BJ (cell line): Measurements from ENCODE around the gene TTC5. TPM values are rescaled to one million over a fixed set of nuclear protein-coding genes. Genes with fewer than 3 reads are reported as not detected.

Experiments
- CTCF ChIA-PET: fragments of 350-600 bp; formaldehyde crosslinking; extraction: SDS; loops from one replicate; lab custom pipeline; 2021; ENCODE audit warnings: antibody characterized with exemption, inconsistent platforms; lab: Yijun Ruan, JAX
- POLR2A ChIA-PET: fragments of 300-600 bp; sonication (Branson Sonifier 250); formaldehyde crosslinking; extraction: SDS; loops from one replicate; lab custom pipeline; 2021; ENCODE audit warnings: antibody characterized with exemption; lab: Charles Lee
- DNase-seq: peaks from one replicate; pipeline ENCODE4 v3.0.0-alpha.2; 2011; ENCODE audit warnings: low read depth
- H3K27me3 ChIP-seq: 2 replicates; pipeline ENCODE4 v1.6.0; 2011; ENCODE audit warnings: low read length; ENCODE audit not compliant: control insufficient read depth, insufficient read depth
- H3K36me3 ChIP-seq: 2 replicates; pipeline ENCODE4 v1.5.1; 2011; ENCODE audit warnings: low read length; ENCODE audit not compliant: control insufficient read depth, insufficient read depth
- H3K4me3 ChIP-seq: 2 replicates; pipeline ENCODE4 v1.5.1; 2011; ENCODE audit warnings: low read depth, mild to moderate bottlenecking, control low read depth, low read length
- polyA minus RNA-seq: library from RNA; depleted of rRNA, polyadenylated mRNA; stranded (reverse); fragments of >200 nt; gene quantifications from 2 replicates; pipeline ENCODE4 v1.2.3, GENCODE V29; 2011; rRNA and poly(A)+ RNA removed
- polyA plus RNA-seq: library from polyadenylated mRNA; depleted of rRNA; stranded (reverse); fragments of >200 nt; gene quantifications from 2 replicates; pipeline ENCODE4 v1.2.3, GENCODE V29; 2011; rRNA removed
- TF ChIP-seq, protein P1 (sequence below): IDR thresholded peaks from 2 replicates; pipeline ENCODE4 v1.5.1; 2011; ENCODE audit warnings: low read depth, mild to moderate bottlenecking, control low read depth, inconsistent platforms, low read length, moderate library complexity; ENCODE audit not compliant: insufficient read depth

The TTC5 gene, protein sequence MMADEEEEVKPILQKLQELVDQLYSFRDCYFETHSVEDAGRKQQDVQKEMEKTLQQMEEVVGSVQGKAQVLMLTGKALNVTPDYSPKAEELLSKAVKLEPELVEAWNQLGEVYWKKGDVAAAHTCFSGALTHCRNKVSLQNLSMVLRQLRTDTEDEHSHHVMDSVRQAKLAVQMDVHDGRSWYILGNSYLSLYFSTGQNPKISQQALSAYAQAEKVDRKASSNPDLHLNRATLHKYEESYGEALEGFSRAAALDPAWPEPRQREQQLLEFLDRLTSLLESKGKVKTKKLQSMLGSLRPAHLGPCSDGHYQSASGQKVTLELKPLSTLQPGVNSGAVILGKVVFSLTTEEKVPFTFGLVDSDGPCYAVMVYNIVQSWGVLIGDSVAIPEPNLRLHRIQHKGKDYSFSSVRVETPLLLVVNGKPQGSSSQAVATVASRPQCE
- polyA plus RNA-seq (11.4 and 13.7 TPM in 2 replicates), polyA minus RNA-seq (11.7 and 12.2 TPM in 2 replicates)

DNA sequence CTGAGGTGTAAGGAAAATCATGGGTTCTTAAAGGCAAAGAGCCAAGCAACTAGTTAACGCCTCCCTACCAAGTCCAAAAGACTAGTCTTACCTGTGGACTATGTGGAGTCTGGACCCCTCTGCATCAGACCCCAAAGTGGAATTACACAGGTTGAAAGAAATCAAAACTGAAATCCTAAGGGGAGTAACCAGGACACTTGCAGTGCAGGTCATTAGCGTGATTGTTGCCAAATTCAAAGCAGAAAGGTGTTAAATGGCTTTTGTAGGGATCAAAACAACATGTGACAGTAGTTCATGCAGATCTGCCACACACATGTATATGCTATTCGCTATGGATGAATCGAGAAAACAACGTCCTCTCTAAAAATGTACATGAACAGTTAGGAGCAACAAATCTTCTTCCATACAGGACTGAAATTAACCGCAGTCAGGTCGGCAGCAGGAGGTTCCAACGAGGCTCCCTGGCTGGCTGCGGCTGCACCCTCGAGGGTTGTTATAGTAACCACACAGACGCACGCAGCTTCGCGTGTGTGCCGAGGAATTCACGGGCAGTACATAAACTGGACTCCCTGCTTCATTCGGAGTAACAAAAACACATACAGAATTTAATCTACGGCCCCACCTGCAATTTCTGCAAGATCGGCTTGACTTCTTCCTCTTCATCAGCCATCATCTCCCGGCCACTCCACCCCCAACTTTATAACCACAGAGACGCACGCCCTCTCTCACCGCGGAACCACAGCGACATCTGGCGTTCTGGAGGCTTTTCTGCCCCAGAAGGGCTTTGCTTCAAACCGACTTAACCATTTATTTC, at the start of gene TTC5:
Gene TTC5, minus strand, starts transcription at position 687 of the 814 bp plus-strand sequence. Its CDS starts 14 bp downstream, at position 673.
- peak within 1 kb of the TSS; percentile 64 for H3K4me3 ChIP-seq
- peaks cover 1% of the 10 kb centered on the region for H3K36me3 ChIP-seq
- ChIA-PET POLR2A (no interaction called here), CTCF (interaction anchor here (1.4 to 1.7 kb wide), 2 partner anchors 13 to 24 kb away, joined by 4 to 8 read pairs; no protein-coding TSS in a partner anchor)
- TF ChIP-seq, protein P1, sequence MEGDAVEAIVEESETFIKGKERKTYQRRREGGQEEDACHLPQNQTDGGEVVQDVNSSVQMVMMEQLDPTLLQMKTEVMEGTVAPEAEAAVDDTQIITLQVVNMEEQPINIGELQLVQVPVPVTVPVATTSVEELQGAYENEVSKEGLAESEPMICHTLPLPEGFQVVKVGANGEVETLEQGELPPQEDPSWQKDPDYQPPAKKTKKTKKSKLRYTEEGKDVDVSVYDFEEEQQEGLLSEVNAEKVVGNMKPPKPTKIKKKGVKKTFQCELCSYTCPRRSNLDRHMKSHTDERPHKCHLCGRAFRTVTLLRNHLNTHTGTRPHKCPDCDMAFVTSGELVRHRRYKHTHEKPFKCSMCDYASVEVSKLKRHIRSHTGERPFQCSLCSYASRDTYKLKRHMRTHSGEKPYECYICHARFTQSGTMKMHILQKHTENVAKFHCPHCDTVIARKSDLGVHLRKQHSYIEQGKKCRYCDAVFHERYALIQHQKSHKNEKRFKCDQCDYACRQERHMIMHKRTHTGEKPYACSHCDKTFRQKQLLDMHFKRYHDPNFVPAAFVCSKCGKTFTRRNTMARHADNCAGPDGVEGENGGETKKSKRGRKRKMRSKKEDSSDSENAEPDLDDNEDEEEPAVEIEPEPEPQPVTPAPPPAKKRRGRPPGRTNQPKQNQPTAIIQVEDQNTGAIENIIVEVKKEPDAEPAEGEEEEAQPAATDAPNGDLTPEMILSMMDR, result peak; percentile 96
- peak; percentile 44 for DNase-seq
- no peaks in the 10 kb centered on the region for H3K27me3 ChIP-seq

DNA sequence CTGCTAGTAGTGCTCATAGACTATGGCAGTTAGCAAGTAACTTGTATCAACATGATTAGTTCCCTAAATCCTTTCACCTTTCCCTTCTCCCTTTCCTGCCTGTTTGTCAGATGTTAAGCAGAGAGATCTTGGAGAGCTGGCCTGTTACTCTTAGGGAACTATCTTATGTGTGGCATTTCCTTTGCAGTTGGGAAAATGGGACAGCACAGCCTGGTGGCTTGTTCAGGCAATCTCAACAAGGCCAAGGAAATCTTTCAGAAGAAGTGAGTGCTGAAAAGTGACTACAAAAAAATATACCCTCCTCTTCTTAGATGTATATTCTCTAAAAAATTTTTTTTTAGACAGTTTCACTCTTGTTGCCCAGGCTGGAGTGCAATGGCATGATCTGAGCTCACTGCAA, 45.1 kb upstream of the TTC5 start:
- H3K27me3 ChIP-seq, result no peaks in the 10 kb centered on the region
- peaks cover 10% of the 10 kb centered on the region for H3K36me3 ChIP-seq
- ChIA-PET CTCF (interaction anchor here (0.7 to 1.4 kb wide), 4 partner anchors 9 to 40 kb away, joined by 3 to 5 read pairs (median 4); no protein-coding TSS in a partner anchor), POLR2A (no interaction called here)
- TF ChIP-seq, protein P1, result peak; percentile 32
- H3K4me3 ChIP-seq, result no peak overlapping the region
- DNase-seq, result no peak

DNA sequence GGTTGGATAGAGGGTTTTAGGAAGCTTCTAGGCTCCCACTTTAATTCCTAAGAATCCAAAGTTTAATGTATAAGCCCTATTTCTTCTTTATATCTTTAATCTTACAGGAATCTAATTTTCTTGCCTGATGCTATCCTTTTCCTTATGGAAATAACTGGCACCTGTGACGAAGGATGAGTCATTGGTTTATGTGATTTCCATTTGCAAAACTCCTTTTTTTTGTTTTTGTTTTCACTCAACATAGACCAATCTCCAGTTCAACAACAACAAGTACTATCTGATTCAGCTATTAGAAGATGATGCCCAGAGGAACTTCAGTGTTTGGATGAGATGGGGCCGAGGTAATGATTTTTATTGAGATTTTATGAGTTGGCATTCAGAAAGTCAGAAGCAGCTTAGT, 44.5 kb upstream of the TTC5 start:
- no peak for DNase-seq
- ChIA-PET POLR2A (no interaction called here), CTCF (interaction anchor here (0.7 to 1.4 kb wide), 3 partner anchors 23 to 41 kb away, joined by 4 to 5 read pairs (median 4); no protein-coding TSS in a partner anchor)
- Histone ChIP-seq H3K36me3 (peaks cover 13% of the 10 kb centered on the region), H3K27me3 (no peaks in the 10 kb centered on the region), H3K4me3 (no peak overlapping the region)
- TF ChIP-seq, protein P1, result no peak

DNA sequence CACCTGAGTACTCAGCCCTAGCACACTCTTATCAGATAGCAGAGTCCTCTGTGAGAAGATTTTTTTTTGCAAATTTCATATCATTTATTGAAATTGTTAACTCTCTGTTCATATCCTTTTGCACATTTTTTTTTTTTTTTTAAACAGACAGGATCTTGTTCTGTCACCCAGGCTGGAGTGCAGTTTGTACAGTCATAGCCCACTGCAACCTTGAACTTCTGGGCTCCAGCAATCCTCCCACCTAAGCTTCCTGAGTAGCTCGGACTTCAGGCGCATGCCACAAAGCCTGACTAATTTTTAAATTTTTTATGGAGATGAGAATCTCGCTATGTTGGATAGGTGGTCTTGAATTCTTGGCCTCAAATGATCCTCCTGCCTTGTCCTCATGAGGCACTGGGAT, 42.0 kb upstream of the TTC5 start:
- Histone ChIP-seq H3K4me3 (no peak overlapping the region), H3K36me3 (peaks cover 9% of the 10 kb centered on the region), H3K27me3 (no peaks in the 10 kb centered on the region)
- no peak for DNase-seq
- ChIA-PET POLR2A (no interaction called here), CTCF (no interaction called here)
- TF ChIP-seq, protein P1, result no peak
